ENCODE data around the gene COL1A1. TPM values are rescaled to one million over a fixed set of nuclear protein-coding genes. Genes with fewer than 3 reads are reported as not detected.

Gene COL1A1
- total RNA-seq, 1 experiment from 2014 or later: 20.7 TPM

- TF ChIP-seq EZH2 (IDR thresholded peaks at IDR 0.05; ENCODE audit: low read depth): no peak
- TF ChIP-seq, protein P1, sequence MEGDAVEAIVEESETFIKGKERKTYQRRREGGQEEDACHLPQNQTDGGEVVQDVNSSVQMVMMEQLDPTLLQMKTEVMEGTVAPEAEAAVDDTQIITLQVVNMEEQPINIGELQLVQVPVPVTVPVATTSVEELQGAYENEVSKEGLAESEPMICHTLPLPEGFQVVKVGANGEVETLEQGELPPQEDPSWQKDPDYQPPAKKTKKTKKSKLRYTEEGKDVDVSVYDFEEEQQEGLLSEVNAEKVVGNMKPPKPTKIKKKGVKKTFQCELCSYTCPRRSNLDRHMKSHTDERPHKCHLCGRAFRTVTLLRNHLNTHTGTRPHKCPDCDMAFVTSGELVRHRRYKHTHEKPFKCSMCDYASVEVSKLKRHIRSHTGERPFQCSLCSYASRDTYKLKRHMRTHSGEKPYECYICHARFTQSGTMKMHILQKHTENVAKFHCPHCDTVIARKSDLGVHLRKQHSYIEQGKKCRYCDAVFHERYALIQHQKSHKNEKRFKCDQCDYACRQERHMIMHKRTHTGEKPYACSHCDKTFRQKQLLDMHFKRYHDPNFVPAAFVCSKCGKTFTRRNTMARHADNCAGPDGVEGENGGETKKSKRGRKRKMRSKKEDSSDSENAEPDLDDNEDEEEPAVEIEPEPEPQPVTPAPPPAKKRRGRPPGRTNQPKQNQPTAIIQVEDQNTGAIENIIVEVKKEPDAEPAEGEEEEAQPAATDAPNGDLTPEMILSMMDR (conservative IDR thresholded peaks at IDR 0.05): 0 out of 2 replicates have a peak, but pooled peaks have one; percentile 5
- no peaks in the 10 kb centered on the region for H4K20me1 ChIP-seq (ENCODE audit: insufficient read depth)
- H3K4me3 ChIP-seq: no peak overlapping the region; the same call in 1 of the 2 replicates
- H3K4me1 ChIP-seq (replicated peaks; ENCODE audit: insufficient read depth): peaks cover 22% of the 10 kb centered on the region
- intact Hi-C loops (cut with micrococcal nuclease; ENCODE audit: unreplicated experiment): no loop called here
- DNase-seq: peak; percentile 71 to 97
- H3K27ac ChIP-seq: peak overlapping the region; percentile 83
- H3K36me3 ChIP-seq (ENCODE audit: low read depth): no peaks in the 10 kb centered on the region
- H2AFZ ChIP-seq: no peak overlapping the region
- no peaks in the 10 kb centered on the region for H3K79me2 ChIP-seq (ENCODE audit: low read depth)
- peaks cover 22% of the 10 kb centered on the region; the same call in 1 of the 2 replicates for H3F3A ChIP-seq (ENCODE audit: insufficient read depth, low read depth)
- ChIA-PET POLR2A (ENCODE audit: unreplicated experiment) (interaction anchor here (0.6 to 0.7 kb wide), 2 partner anchors 48 to 127 kb away, joined by 3 to 5 read pairs; no protein-coding TSS in a partner anchor), CTCF (no interaction called here)
- H3K4me2 ChIP-seq: peak overlapping the region; percentile 68
- BruUV-seq (replicated peaks): TSS peak; percentile 77
- no peaks in the 10 kb centered on the region for H3K27me3 ChIP-seq (ENCODE audit: insufficient read depth, low read depth)
- no peaks in the 10 kb centered on the region for H3K9me3 ChIP-seq (ENCODE audit: insufficient read depth, low read depth)
- H3K9me2 ChIP-seq (ENCODE audit: insufficient read depth): no peaks in the 10 kb centered on the region
Measured at GRCh38 chr17:50170662-50171370, 30.6 kb downstream of the COL1A1 start.

DNA sequence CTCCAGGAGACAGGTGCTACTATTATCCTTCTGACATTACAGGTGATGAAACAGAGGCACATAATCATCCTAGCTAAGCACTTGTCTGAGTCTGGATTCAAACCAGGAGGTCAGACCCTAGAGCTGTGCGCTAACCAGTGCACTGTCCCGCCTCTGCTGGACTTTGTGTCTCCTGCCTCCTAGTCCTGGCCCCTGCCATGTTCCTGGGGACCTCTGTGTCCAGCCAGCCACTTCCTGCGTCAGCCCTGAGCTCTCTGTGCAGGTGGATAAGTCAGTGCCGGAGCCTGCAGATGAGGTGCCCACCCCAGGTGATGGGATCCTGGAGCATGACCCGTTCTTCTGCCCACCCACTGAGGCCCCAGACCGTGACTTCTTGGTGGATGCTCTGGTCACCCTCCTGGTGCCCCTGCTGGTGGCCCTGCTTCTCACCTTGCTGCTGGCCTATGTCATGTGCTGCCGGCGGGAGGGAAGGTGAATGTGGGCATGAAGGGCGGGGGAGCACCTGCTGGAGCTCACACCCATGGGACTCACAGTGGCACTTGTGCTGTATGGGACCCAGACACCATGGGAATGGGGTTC is 31.5 kb downstream of the COL1A1 start:
- Histone ChIP-seq H3F3A (ENCODE audit: insufficient read depth, low read depth) (peaks cover 15% of the 10 kb centered on the region; the same call in 1 of the 2 replicates), H2AFZ (no peak overlapping the region), H3K79me2 (ENCODE audit: low read depth) (no peaks in the 10 kb centered on the region), H3K9me3 (ENCODE audit: insufficient read depth, low read depth) (no peaks in the 10 kb centered on the region), H3K27ac (peak overlapping the region; percentile 83), H3K4me3 (no peak overlapping the region), H3K27me3 (ENCODE audit: insufficient read depth, low read depth) (no peaks in the 10 kb centered on the region), H3K9me2 (ENCODE audit: insufficient read depth) (no peaks in the 10 kb centered on the region), H3K4me2 (peak overlapping the region; percentile 68), H4K20me1 (ENCODE audit: insufficient read depth) (no peaks in the 10 kb centered on the region), H3K36me3 (ENCODE audit: low read depth) (no peaks in the 10 kb centered on the region), H3K4me1 (replicated peaks; ENCODE audit: insufficient read depth) (peaks cover 22% of the 10 kb centered on the region)
- CTCF ChIA-PET: interaction anchor here (0.6 to 1.6 kb wide), 11 partner anchors 8 to 466 kb away, joined by 3 to 18 read pairs (median 5); partner anchors contain the start of genes ACSF2 and TMEM92
- intact Hi-C loops (cut with micrococcal nuclease; ENCODE audit: unreplicated experiment): loop anchor here (1.0 kb wide), 2 partner anchors 28 to 127 kb away; no protein-coding TSS in a partner anchor
- TF ChIP-seq, protein P1 (conservative IDR thresholded peaks at IDR 0.05): no peak
- no peak for TF ChIP-seq EZH2 (IDR thresholded peaks at IDR 0.05; ENCODE audit: low read depth)
- BruUV-seq (replicated peaks): no TSS peak
- DNase-seq: no peak
- POLR2A ChIA-PET (ENCODE audit: unreplicated experiment): no interaction called here

- no peaks in the 10 kb centered on the region for H4K20me1 ChIP-seq (ENCODE audit: insufficient read depth)
- no peaks in the 10 kb centered on the region for H3K9me3 ChIP-seq (ENCODE audit: insufficient read depth, low read depth)
- intact Hi-C loops (cut with micrococcal nuclease; ENCODE audit: unreplicated experiment): loop anchor here (1.0 kb wide), 2 partner anchors 29 to 128 kb away; no protein-coding TSS in a partner anchor
- 0 out of 2 replicates have a peak overlapping the region, but pooled peaks have one; percentile 9 for H3K4me2 ChIP-seq
- peaks cover 22% of the 10 kb centered on the region for H3K4me1 ChIP-seq (replicated peaks; ENCODE audit: insufficient read depth)
- H3K36me3 ChIP-seq (ENCODE audit: low read depth): no peaks in the 10 kb centered on the region
- ChIA-PET POLR2A (ENCODE audit: unreplicated experiment) (no interaction called here), CTCF (interaction anchor here (0.6 to 1.6 kb wide), 12 partner anchors 9 to 466 kb away, joined by 3 to 18 read pairs (median 5); partner anchors contain the start of genes ACSF2 and TMEM92)
- H3K4me3 ChIP-seq: no peak overlapping the region
- BruUV-seq (replicated peaks): no TSS peak
- DNase-seq: peak; percentile 54 to 69
- H3K9me2 ChIP-seq (ENCODE audit: insufficient read depth): no peaks in the 10 kb centered on the region
- H3K27me3 ChIP-seq (ENCODE audit: insufficient read depth, low read depth): no peaks in the 10 kb centered on the region
- H3K27ac ChIP-seq: peak overlapping the region; percentile 28; the same call in 1 of the 2 replicates
- no peak overlapping the region for H2AFZ ChIP-seq
- TF ChIP-seq EZH2 (IDR thresholded peaks at IDR 0.05; ENCODE audit: low read depth): no peak
- TF ChIP-seq, protein P1 (conservative IDR thresholded peaks at IDR 0.05): peak; percentile 96
- H3K79me2 ChIP-seq (ENCODE audit: low read depth): no peaks in the 10 kb centered on the region
- peaks cover 15% of the 10 kb centered on the region; the same call in 1 of the 2 replicates for H3F3A ChIP-seq (ENCODE audit: insufficient read depth, low read depth)
Measured at GRCh38 chr17:50169121-50169764, 32.2 kb downstream of the COL1A1 start.
